NCI-H2196 treated with DMSO at 0.1 percent for 48 hours (cell line): ENCODE data around the gene USP16.
"Not testable (repeated sequence)": the region's sequence is repeated elsewhere in the genome, so short reads cannot be mapped to it uniquely, and the experiment has no call there.

Source experiments
- DNase-seq: peaks from one replicate; lab custom pipeline; 2025; ENCODE audit not compliant: unreplicated experiment; lab: John Stamatoyannopoulos, UW

USP16 gene

GRCh38 chr21:29024474-29025327, at the start of gene USP16:
Gene USP16, plus strand, starts transcription at chr21:29024668. Its CDS starts 3,246 bp downstream, at chr21:29027914.
- peak; percentile 88 for DNase-seq

- no peak for DNase-seq
Measured at GRCh38 chr21:28975397-28975796, 49.1 kb upstream of the USP16 start.

- DNase-seq, result no peak
Measured at GRCh38 chr21:28979092-28979491, 45.4 kb upstream of the USP16 start.

DNA sequence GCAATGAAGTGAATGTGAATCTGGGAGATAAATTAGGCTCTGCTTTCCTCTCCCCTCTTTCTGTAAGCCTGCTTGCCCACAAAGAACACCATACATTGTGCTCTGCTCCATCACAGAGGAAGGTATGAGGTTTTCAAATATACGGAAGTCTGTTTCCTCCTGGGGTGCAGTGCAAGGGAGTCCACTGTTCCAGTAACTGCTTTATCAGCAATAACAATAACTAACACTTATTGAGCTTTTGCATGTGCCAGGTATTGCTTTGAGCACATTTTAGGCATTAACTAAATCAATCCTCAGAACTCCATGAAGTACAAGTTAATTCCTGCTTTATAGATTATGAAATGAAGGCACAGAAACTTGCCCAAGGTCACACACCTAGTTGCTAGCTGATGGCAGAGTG, 41.8 kb upstream of the USP16 start:
- DNase-seq, result no peak

DNA sequence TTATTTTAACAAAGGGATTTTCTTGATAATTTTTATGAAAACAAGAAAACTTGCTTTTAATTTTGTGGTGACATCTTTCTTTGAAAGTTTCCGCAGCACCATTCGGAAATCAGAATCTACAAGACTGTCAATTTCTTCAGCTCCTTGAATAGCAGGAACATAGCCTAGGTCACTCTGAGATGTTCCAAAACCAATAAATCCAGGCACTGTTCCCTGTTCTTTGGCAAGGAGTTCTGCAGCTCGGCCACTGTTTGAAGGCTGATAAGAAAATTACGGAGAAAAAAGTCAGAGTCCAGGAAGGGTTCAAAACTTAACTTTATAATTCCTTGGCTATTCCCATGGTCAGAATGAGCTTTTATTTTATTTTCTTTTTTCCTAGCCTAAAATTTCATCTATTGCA, 37.8 kb upstream of the USP16 start:
- no peak for DNase-seq

- not testable (repeated sequence) for DNase-seq
Measured at GRCh38 chr21:28988146-28988545, 36.3 kb upstream of the USP16 start.

- no peak for DNase-seq
Measured at GRCh38 chr21:28991861-28992525, 32.5 kb upstream of the USP16 start.

- peak; percentile 96 for DNase-seq
Measured at GRCh38 chr21:28992526-28993292, 31.8 kb upstream of the USP16 start, which contains the start of gene LTN1. Gene LTN1, minus strand, starts transcription at chr21:28992877. Its CDS starts 72 bp downstream, at chr21:28992805.

DNA sequence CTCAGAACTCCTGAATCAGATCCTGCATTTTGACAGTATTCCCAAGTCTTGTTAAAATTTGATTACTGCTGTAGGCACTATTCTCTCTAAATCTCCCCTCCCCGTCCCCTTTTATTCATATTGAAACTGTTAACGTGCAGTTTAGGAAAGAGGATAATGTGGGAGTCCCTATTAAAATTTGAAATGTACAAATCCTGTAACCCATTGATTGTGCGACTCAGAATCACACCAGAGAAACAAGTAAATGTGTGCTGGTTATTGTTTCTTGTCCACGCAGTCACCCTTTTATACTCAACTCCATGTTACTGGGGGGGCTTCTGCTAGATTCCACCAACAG, 31.2 kb upstream of the USP16 start:
- DNase-seq, result no peak

DNA sequence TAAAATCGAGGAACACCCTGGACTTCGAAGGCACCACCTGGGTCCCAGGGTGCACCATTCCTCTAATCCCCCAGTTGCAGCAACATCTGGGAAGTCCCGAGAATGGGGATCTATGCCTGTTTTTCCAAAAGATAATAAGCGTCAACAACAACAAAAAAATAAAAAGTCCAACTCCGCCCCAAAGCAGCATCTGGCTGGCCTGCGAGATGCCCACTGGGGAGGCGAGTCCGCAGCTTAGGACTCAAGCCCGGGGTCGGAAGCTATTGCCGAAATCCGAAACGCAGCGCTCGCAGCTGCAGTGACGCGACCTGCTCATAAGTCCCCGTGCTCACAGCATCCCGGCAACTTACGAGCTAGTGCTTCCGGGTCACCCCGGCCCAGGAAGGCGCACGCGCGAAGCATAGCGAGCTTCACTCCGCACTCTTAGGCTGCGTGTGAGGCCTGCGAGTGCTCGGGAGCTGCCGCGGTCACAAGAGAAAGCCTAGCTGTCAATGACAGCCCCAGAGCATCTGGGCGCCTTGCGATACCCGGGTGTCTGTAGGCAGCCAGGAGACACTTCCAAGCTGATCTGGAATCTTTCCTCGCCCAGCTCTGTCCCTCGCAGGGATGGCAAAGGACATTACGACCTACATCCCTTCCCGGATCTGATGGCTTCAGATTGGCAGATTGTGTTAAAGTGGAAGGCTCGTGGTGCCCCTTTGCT, 21.9 kb upstream of the USP16 start:
- peak; percentile 87 for DNase-seq

GRCh38 chr21:29005696-29006095, 18.8 kb upstream of the USP16 start:
- DNase-seq, result no peak

DNA sequence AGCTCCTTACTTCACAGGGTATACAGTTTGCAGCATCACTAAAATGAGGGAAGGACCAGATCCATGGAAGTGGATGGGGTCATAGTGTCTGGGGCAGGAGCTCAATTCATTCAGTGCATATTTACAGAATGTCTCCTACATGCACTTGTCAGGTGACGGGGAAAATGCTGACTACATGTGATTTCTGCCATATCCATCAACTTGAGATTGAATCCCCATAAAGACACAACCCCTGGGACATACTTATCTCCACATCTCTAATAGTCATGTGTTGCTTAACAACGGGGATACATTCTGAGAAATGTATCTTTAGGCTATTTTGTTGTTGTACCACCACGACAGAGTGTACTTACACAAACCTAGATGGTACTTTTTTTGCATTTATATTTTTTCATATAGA, 17.3 kb upstream of the USP16 start:
- DNase-seq, result no peak

DNA sequence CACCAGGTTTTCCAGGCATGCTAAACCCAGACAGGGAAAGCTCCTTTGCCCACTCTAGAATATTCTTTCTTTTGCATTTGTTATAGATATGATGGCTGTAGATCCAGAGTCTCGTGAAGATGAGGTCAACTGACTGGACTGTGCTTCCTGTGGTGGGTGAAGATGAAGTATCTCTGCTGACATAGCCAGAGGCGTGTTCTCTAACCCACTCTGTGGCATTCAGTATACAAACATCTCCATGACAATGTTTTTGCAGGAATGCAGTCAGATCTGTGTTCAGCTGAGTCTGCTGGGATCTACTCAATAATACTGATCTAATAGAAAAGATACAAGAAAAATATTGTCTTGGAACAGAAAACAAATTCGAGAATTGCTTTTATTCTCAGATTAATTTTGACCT, 16.7 kb upstream of the USP16 start:
- no peak for DNase-seq

DNA sequence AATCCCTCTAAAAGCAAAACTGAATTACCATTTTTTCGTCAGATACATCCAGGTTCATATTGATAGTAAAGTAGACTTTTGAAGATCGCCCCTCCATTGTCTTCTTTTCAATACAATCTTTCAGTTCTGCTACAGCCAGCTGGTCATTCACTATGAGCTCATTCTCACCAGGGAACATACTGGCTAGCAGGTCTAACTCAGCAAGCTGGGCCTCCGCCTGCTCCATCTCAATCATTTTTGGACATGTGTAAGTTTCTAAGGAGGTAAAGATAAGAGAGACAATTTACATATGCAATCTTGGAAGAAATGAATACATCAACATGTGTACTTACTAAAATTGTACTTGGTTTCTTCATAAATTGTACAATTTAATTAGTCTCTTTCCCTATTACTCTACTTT, 16.1 kb upstream of the USP16 start:
- DNase-seq, result no peak

- DNase-seq, result not testable (repeated sequence)
Measured at GRCh38 chr21:29011236-29011635, 13.2 kb upstream of the USP16 start.

- DNase-seq, result no peak
Measured at GRCh38 chr21:29017639-29018237, 6.7 kb upstream of the USP16 start.

DNA sequence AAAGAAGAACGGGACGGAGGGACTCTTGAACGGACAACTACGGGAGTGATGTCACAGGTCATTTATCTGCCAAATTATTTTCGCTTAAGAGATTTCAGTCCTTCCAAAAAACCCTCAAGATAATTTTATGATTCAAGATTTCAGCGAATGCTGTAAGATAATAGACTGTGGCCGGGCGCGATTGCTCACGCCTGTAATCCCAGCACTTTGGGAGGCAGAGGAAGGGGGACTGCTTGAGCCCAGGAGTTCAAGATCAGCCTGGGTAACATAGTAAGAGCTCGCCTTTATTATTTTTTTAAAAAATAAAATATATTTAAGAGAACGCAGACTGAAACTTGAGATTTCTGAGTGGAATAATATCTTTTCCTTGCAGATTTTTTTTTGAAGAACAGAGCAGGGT, 5.9 kb upstream of the USP16 start:
- no peak for DNase-seq

- no peak for DNase-seq
Measured at GRCh38 chr21:29022166-29022565, 2.3 kb upstream of the USP16 start.

- no peak for DNase-seq
Measured at GRCh38 chr21:29025328-29025713, 853 bp downstream of the USP16 start.

DNA sequence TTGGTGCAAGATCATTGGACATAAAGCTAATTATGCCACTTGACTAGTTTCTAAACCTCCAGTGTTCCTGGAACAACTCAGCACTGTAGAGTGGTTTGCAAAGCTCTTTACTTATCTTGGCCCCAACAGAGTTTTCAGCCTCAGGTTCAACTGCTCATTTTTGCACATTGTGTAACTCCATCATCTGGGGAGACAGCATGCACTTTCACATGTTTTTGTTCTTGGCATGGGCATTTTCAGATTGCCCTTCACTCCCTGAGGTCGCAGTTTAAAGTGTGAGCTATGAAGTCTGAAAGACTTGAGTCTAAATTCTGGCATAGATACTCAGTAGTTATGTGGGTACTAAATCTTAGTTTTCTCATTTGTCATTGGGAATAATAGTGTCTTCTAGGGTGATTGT, 5.1 kb downstream of the USP16 start:
- no peak for DNase-seq

GRCh38 chr21:29030909-29031308, 6.4 kb downstream of the USP16 start:
- no peak for DNase-seq
